Gastrocnemius medialis (tissue), 4 donors: ENCODE data around the gene PGAP3.
A peak's percentile ranks its signal among the peaks of the same experiment; 100 is the strongest.

Experiments
- CTCF ChIP-seq, 5 experiments: fragments of 450-650 bp in 3 of 5; fragments of 200-600 bp in 2 of 5; sonication (generic) in 2 of 5; IDR thresholded peaks in 4 of 5; conservative IDR thresholded peaks in 1 of 5; 1 replicate in 4 of 5; 2 replicates in 1 of 5; pipeline ENCODE4 v1.5.1; 2016 to 2019; ENCODE audit warnings: antibody characterized with exemption in 5 of 5, mild to moderate bottlenecking in 3 of 5, moderate library complexity in 3 of 5
- POLR2A ChIP-seq, 2 donors: fragments of 450-650 bp; IDR thresholded peaks; one replicate each; pipeline ENCODE4 v1.6.1; 2017; ENCODE audit warnings: antibody characterized with exemption in 2 of 2, mild to moderate bottlenecking in 2 of 2, moderate library complexity in 2 of 2

- TF ChIP-seq CTCF (IDR thresholded peaks at IDR 0.05 in 4 of 5, conservative IDR thresholded peaks at IDR 0.05 in 1 of 5) (peak; percentile 83 to 95 (median 92)), POLR2A (IDR thresholded peaks at IDR 0.05) (peak; percentile 65 to 87)
Measured at GRCh38 chr17:39730095-39730921, 42.5 kb upstream of the PGAP3 start, which contains the start of gene MIEN1.
